Activated CD8-positive, alpha-beta memory T cell treated with anti-CD3 and anti-CD28 coated beads for 36 hours (primary cell): Measurements from ENCODE around the gene PIWIL4. TPM values are rescaled to one million over a fixed set of nuclear protein-coding genes. Genes with fewer than 3 reads are reported as not detected.

Experiments used
- CTCF ChIA-PET: fragments of 350-600 bp; sonication (Branson Sonifier 250); formaldehyde crosslinking; loops from one replicate; lab custom pipeline; 2021; ENCODE audit warnings: antibody characterized with exemption; lab: Charles Lee
- POLR2A ChIA-PET: fragments of 350-600 bp; sonication (Branson Sonifier 250); formaldehyde crosslinking; loops from one replicate; lab custom pipeline; 2021; ENCODE audit warnings: antibody characterized with exemption; lab: Charles Lee
- total RNA-seq, 2 experiments: library from RNA; stranded (reverse); gene quantifications; one replicate each; pipeline ENCODE4 v1.2.3, GENCODE V29; 2021

The PIWIL4 gene
- under 1 TPM; 0.23 to 0.36 TPM for total RNA-seq

GRCh38 chr11:94567181-94567670 is at the start of gene PIWIL4:
PIWIL4 (plus strand) TSS chr11:94567368; CDS start chr11:94567519, 151 bp downstream.
- CTCF ChIA-PET = no interaction called here

GRCh38 chr11:94518300-94518699 is 48.9 kb upstream of the PIWIL4 start:
- POLR2A ChIA-PET = no interaction called here
- CTCF ChIA-PET = no interaction called here

More at GRCh38 chr11:94567181-94567670, at the start of gene PIWIL4:
- POLR2A ChIA-PET = no interaction called here

GRCh38 chr11:94519478-94520084 is 47.6 kb upstream of the PIWIL4 start:
- ChIA-PET CTCF (interaction anchor here (0.6 kb wide), 1 partner anchor 205 kb away, joined by 4 read pairs; no protein-coding TSS in a partner anchor), POLR2A (no interaction called here)

- ChIA-PET POLR2A (no interaction called here), CTCF (no interaction called here)
Observed at GRCh38 chr11:94521684-94522083, 45.5 kb upstream of the PIWIL4 start.

- ChIA-PET CTCF (interaction anchor here (0.6 kb wide), 1 partner anchor 593 kb away, joined by 4 read pairs; no protein-coding TSS in a partner anchor), POLR2A (no interaction called here)
Observed at GRCh38 chr11:94524341-94524740, 42.8 kb upstream of the PIWIL4 start.

GRCh38 chr11:94525546-94526324 is 41.4 kb upstream of the PIWIL4 start:
- ChIA-PET CTCF (no interaction called here), POLR2A (no interaction called here)

- CTCF ChIA-PET = interaction anchor here (0.7 kb wide), 1 partner anchor 13 kb away, joined by 3 read pairs; no protein-coding TSS in a partner anchor
Observed at GRCh38 chr11:94526645-94527438, 40.3 kb upstream of the PIWIL4 start.

GRCh38 chr11:94528551-94528950 is 38.6 kb upstream of the PIWIL4 start:
- POLR2A ChIA-PET = no interaction called here
- CTCF ChIA-PET = no interaction called here

More at GRCh38 chr11:94526645-94527438, 40.3 kb upstream of the PIWIL4 start:
- POLR2A ChIA-PET = no interaction called here

- CTCF ChIA-PET = no interaction called here
- POLR2A ChIA-PET = no interaction called here
Observed at GRCh38 chr11:94532211-94532610, 35.0 kb upstream of the PIWIL4 start.

- CTCF ChIA-PET = no interaction called here
- POLR2A ChIA-PET = no interaction called here
Observed at GRCh38 chr11:94533206-94533605, 34.0 kb upstream of the PIWIL4 start.

- ChIA-PET POLR2A (no interaction called here), CTCF (no interaction called here)
Observed at GRCh38 chr11:94533696-94534630, 33.2 kb upstream of the PIWIL4 start.

GRCh38 chr11:94536386-94536785 is 30.8 kb upstream of the PIWIL4 start:
- ChIA-PET POLR2A (no interaction called here), CTCF (no interaction called here)

GRCh38 chr11:94537031-94537600 is 30.1 kb upstream of the PIWIL4 start:
- ChIA-PET CTCF (no interaction called here), POLR2A (no interaction called here)

- POLR2A ChIA-PET = no interaction called here
- CTCF ChIA-PET = no interaction called here
Observed at GRCh38 chr11:94539420-94539819, 27.7 kb upstream of the PIWIL4 start.

- ChIA-PET CTCF (no interaction called here), POLR2A (interaction anchor here (0.5 to 1.3 kb wide), 3 partner anchors 90 to 803 kb away, joined by 3 to 5 read pairs (median 5); partner anchors contain the start of genes C11orf54, CWC15, KDM4D and TAF1D)
Observed at GRCh38 chr11:94543695-94544645, 23.2 kb upstream of the PIWIL4 start, which contains the start of gene FUT4. FUT4 (plus strand) TSS chr11:94543921; CDS start chr11:94544134, 213 bp downstream.

- ChIA-PET CTCF (no interaction called here), POLR2A (interaction anchor here (0.8 to 1.3 kb wide), 2 partner anchors 429 to 804 kb away, joined by 3 to 5 read pairs; partner anchors contain the start of genes C11orf54, CWC15, KDM4D and TAF1D)
Observed at GRCh38 chr11:94544646-94545263, 22.4 kb upstream of the PIWIL4 start.
